ENCODE data around the gene PEAK3.

Gene PEAK3, protein sequence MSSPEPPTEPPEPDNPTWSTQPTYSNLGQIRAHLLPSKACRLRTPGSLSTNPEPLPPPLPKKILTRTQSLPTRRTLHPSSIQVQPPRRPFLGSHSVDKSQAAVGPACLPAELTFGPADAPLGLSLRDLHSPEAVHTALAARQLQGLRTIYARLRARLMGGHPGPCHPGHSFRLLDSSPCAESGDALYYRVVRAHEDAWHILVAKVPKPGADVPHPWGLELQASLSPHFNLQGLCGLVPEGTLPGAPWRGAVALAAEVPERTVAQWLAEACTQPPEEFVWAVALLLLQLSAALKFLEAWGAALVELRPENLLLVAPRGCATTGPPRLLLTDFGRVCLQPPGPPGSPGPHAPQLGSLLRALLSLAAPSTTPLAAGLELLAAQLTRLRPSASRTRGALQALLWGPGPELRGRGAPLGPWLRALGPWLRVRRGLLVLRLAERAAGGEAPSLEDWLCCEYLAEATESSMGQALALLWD

DNA sequence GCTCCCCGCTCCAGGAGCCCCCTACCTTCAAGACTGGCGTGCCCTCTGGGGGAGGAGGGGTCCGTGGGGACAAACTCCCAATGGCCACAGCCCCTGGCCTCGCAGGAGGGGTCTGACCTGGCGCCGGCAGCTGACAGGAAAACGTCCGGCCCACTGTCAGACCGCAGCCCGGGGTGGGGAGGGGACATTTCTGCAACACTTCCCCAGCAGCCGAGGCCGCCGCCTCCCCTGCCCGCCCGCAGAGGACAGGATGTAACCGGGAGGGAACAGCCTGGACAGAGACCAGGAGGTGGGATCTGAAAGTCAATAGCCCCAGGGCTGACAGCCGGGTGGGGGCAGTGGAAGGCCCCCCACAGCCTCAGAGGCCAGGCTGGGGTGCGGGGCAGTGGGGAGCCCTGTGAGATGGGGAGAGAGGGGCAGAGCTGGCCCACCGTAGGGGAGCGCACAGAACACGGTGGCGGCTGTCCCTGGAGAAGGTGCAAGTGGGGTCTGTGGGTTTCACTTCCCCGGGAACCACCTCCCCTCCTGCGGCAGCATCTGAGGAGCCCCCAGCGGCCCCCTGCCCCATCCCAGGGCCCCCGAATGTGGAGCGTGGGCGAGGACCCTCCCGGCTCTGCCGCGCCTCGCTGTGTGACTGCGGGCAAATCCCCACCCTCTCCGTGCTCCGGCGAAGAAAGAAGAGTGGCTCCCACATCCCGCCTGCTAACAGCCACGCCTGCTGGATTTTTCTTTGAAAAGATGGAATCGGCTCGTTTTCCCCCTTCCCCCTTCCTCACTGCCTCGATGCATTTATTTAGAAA is at the start of gene PEAK3:
Gene PEAK3 (minus strand): TSS at position 114 of the 800 bp plus-strand sequence. CDS start 1,244 bp downstream, outside the sequence.
- Mint-ChIP-seq H3K27ac (peak within 1 kb of the TSS; percentile 50), H3K9me3 (no peaks in the 10 kb centered on the region), H3K36me3 (ENCODE audit: low read depth) (no peaks in the 10 kb centered on the region), H3K4me3 (peak within 1 kb of the TSS; percentile 35), H3K4me1 (ENCODE audit: low read depth) (peaks cover 14% of the 10 kb centered on the region), H3K27me3 (no peaks in the 10 kb centered on the region)
- peak; percentile 53 for DNase-seq

DNA sequence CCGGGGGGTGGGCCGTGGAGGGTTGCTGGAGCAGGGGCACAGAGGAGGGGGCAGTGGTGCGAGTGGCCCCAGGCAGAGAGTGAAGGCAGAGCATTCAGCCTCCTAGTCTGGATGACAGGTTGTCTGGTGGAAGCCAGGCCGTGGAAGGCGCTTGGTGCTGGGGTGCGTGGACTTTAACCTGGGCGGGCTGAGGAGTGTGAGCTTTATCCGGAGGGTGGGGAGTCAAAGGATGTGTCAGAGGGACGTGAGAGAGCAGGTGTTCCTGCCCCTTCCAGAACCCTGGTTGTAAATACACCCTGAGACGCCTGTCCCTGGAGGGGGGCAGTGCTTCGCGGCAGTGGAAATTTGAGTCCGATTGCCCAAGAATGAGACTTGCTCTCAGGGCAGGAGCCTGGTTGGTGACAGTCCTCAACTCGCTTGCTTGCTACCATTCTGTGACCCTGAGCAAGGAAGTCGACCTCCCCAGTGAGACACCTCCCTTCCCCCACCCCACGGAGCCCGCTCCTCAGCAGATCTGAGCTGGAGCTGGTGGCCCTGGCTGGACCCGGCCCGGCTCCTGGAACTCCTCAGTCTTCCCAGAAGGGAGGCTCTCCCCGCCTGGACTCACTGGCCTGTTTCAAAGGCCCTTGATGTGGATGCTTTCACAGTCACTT is 48.8 kb upstream of the PEAK3 start:
- H3K36me3 Mint-ChIP-seq (ENCODE audit: low read depth): peaks cover 44% of the 10 kb centered on the region
- H3K27ac Mint-ChIP-seq: peak overlapping the region; percentile 78
- peak overlapping the region; percentile 97 for H3K4me3 Mint-ChIP-seq
- no peaks in the 10 kb centered on the region for H3K27me3 Mint-ChIP-seq
- peaks cover 2% of the 10 kb centered on the region for H3K9me3 Mint-ChIP-seq
- peaks cover 64% of the 10 kb centered on the region for H3K4me1 Mint-ChIP-seq (ENCODE audit: low read depth)
- no peak for DNase-seq

DNA sequence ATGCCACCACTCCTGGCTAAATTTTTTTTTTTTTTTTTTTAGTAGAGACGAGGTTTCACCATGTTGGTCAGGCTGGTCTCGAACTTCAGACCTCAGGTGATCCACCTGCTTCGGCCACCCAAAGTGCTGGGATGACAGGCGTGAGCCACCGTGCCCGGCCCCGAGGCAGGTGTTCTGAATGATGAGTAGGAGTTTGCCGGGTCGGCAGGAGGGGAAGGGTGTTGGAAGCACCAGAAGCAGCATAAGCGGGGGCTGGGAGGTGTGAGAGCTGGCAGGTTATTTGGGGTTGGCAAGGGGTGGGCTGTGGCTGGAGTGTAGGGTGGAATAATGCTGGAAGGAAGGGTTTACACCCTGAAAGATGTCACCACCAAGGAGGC is 48.3 kb upstream of the PEAK3 start:
- no peaks in the 10 kb centered on the region for H3K9me3 Mint-ChIP-seq
- H3K27ac Mint-ChIP-seq: peak overlapping the region; percentile 78
- H3K4me1 Mint-ChIP-seq (ENCODE audit: low read depth): peaks cover 67% of the 10 kb centered on the region
- no peaks in the 10 kb centered on the region for H3K27me3 Mint-ChIP-seq
- DNase-seq: no peak
- peak overlapping the region; percentile 97 for H3K4me3 Mint-ChIP-seq
- peaks cover 45% of the 10 kb centered on the region for H3K36me3 Mint-ChIP-seq (ENCODE audit: low read depth)

DNA sequence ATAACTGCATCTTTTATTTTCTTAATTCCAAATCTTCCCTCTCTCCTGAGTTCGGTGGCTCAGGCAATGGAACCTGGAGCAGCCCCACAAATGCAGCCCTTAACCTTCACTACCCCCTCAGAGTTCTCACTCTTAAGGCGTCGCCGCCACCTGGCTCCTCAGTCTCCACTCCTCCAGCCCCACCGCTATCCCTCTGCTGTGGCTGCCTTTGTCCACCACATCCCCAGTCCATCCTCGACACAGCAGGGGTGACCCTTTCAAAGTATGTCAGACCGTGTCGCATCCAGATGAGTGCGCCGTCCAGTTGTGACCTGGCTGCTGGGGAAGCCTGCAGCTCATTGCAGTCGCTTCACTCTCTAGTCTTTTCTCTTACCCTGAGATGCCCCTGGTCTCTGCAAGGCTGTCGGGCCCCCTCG is 47.5 kb upstream of the PEAK3 start:
- Mint-ChIP-seq H3K27me3 (no peaks in the 10 kb centered on the region), H3K36me3 (ENCODE audit: low read depth) (peaks cover 50% of the 10 kb centered on the region), H3K4me1 (ENCODE audit: low read depth) (peaks cover 70% of the 10 kb centered on the region), H3K9me3 (no peaks in the 10 kb centered on the region), H3K4me3 (peak overlapping the region; percentile 97), H3K27ac (peak overlapping the region; percentile 89)
- DNase-seq: no peak

DNA sequence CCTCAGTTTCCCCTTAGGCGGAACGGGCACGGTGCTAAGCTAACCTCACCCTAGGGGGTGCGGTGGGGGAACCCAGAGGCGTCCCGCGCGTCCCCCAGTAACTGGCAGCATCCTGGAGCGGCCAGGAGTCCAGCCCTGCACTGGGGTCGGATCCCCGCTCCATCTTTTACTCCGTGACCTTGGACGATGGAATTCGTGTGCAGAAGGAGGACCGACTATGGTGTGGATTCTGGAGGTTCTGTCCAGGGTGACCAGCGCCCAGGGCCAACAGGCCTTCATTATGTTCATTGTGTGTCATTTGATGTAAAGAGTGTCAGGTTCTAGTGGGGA is 47.1 kb upstream of the PEAK3 start:
- H3K4me1 Mint-ChIP-seq (ENCODE audit: low read depth): peaks cover 70% of the 10 kb centered on the region
- peak overlapping the region; percentile 89 for H3K27ac Mint-ChIP-seq
- no peaks in the 10 kb centered on the region for H3K9me3 Mint-ChIP-seq
- H3K4me3 Mint-ChIP-seq: peak overlapping the region; percentile 97
- no peak for DNase-seq
- peaks cover 53% of the 10 kb centered on the region for H3K36me3 Mint-ChIP-seq (ENCODE audit: low read depth)
- no peaks in the 10 kb centered on the region for H3K27me3 Mint-ChIP-seq

DNA sequence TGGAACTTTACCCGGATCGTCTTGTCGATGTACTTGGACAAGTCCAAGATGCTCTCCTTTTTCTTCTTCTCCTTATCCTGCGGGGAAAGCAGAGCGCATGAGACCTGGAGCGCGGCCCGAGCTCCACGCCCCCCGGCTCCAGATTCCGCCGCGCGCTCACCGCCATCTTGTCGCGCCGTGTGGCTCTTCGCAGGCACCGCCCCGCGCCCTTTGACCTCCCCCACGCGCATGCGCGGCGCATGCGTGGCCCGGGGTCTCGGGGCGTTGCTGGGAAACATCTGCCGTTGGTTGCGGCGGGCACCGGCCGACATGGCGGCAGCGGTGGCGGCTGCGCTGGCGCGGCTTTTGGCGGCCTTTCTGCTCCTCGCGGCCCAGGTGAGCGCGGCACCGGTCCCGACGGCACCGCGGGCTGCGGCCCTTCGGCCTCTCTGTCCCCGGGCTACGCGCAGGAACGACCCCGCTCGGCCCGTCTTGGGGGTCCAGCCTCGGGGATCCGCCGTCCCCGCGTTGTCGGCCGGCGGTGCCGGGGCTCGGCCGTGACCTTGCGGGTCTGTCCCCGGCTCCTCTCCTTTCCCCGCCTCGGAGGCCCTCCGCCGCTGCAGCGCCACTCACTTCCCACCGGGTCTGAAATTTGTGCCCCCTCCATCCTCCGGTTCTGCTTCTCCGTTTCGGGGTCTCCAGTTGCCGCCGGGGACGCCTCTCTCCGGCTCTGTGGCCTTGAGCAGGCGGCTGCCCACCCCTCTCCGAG is 46.6 kb upstream of the PEAK3 start, which contains the start of the genes LSM7 and SPPL2B:
Gene LSM7 (minus strand): TSS at position 186 of the 748 bp plus-strand sequence. CDS start 20 bp downstream, at position 166.
Gene SPPL2B (plus strand): TSS at position 284 of the 748 bp plus-strand sequence. CDS start 26 bp downstream, at position 310.
- Mint-ChIP-seq H3K27me3 (no peaks in the 10 kb centered on the region), H3K27ac (peak within 1 kb of the TSS; percentile 99), H3K9me3 (no peaks in the 10 kb centered on the region), H3K36me3 (ENCODE audit: low read depth) (peaks cover 55% of the 10 kb centered on the region), H3K4me1 (ENCODE audit: low read depth) (peaks cover 67% of the 10 kb centered on the region), H3K4me3 (peak within 1 kb of the TSS; percentile 97)
- DNase-seq: peak; percentile 95

DNA sequence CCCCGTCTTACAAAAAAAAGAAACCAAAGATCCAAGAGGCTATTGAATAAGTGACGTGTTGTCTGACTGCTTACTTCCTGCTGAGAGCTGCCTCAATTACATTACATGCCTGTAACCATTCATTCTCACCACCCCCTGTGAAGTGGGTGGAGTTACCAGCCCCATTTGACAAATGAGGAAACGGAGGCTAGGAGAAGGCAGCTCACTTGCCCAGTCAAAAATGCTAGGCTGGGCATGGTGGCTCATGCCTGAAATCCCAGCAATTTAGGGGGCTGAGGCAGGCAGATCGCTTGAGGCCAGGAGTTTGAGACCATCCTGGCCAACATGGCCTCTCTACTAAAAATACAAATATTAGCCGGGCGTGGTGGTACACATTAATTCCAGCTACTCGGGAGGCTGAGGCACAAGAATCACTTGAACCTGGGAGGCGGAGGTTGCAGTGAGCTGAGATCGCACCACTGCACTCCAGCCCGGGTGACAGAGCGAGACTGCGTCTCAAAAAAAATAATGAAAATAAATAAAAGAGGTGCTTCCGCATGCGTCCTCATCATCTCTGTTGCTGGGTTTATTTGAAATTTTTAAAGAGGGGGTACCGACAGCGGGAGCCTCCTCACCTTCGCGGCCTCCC is 45.9 kb upstream of the PEAK3 start:
- H3K36me3 Mint-ChIP-seq (ENCODE audit: low read depth): peaks cover 61% of the 10 kb centered on the region
- DNase-seq: peak; percentile 74
- peak overlapping the region; percentile 99 for H3K27ac Mint-ChIP-seq
- H3K9me3 Mint-ChIP-seq: no peaks in the 10 kb centered on the region
- H3K4me1 Mint-ChIP-seq (ENCODE audit: low read depth): peaks cover 63% of the 10 kb centered on the region
- peak overlapping the region; percentile 97 for H3K4me3 Mint-ChIP-seq
- no peaks in the 10 kb centered on the region for H3K27me3 Mint-ChIP-seq

DNA sequence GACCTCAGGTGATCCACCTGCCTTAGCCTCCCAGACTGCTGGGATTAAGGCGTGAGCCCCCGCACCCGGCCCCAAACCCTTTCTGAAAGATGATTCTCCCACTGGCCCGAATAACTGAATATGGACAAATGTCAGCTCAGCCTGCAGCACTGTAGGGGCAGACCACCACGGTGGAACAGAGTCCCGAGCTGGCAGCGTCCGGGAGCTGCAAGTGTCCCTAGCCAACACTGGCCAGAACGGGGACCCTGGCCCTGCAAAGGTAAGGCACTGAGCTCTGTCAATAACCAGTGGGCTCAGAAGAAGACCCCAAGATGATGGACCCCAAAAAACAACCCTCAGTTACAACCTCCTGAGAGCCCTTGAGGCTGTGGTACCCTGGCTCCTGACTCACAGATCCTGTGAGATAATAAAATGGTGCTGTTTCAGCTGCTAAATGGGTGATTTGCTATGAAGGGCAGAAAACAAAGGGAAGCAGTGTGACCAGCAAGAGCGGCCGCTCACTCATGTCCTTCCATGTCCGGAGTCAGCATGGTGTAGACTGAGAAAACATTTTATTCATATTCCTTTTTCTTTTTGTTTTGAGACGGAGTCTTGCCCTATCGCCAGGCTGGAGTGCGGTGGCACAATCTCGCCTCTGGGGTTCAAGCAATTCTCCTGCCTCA is 44.9 kb upstream of the PEAK3 start:
- Mint-ChIP-seq H3K9me3 (no peaks in the 10 kb centered on the region), H3K4me3 (peak overlapping the region; percentile 97), H3K27ac (peak overlapping the region; percentile 99), H3K36me3 (ENCODE audit: low read depth) (peaks cover 69% of the 10 kb centered on the region), H3K4me1 (ENCODE audit: low read depth) (peaks cover 55% of the 10 kb centered on the region), H3K27me3 (no peaks in the 10 kb centered on the region)
- no peak for DNase-seq

DNA sequence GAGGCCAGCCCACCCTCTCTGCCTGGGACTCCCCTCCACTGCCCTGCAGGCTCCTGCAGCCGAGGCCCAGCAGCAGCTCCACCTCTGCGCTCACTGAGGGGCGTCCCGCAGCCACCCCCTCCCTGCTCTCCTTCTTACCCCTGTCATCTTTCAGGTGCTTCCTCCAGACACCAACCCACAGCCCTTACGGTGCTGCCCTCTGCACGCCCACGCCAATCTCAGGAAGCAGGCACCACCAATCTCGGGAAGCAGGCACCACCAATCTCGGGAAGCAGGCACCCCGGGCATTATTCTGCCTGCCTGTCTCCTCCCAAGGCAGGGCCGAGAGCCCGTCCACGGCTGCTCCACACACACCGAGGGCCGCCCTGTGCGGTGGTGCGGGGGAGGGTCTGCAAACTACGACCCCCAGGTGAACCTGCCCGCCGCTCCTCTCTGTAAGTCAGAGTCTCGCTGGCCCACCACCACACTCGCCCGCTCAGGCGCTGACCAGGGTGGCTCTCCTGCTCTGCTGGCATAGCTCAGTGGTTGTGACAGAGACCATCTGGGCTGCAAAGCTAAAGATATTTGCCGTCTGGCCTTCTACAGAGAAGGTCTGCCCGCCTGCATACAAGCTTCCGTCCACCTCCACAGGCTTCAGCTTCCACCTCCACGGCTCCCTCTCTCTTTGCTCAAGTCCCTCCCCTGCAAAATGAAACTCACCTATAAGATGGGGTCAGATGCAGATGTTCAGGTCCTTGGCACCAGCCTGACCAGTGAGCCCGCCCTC is 43.5 kb upstream of the PEAK3 start:
- Mint-ChIP-seq H3K27me3 (no peaks in the 10 kb centered on the region), H3K9me3 (no peaks in the 10 kb centered on the region), H3K4me3 (peak overlapping the region; percentile 38), H3K36me3 (ENCODE audit: low read depth) (peaks cover 73% of the 10 kb centered on the region), H3K27ac (peak overlapping the region; percentile 99), H3K4me1 (ENCODE audit: low read depth) (peaks cover 41% of the 10 kb centered on the region)
- no peak for DNase-seq

DNA sequence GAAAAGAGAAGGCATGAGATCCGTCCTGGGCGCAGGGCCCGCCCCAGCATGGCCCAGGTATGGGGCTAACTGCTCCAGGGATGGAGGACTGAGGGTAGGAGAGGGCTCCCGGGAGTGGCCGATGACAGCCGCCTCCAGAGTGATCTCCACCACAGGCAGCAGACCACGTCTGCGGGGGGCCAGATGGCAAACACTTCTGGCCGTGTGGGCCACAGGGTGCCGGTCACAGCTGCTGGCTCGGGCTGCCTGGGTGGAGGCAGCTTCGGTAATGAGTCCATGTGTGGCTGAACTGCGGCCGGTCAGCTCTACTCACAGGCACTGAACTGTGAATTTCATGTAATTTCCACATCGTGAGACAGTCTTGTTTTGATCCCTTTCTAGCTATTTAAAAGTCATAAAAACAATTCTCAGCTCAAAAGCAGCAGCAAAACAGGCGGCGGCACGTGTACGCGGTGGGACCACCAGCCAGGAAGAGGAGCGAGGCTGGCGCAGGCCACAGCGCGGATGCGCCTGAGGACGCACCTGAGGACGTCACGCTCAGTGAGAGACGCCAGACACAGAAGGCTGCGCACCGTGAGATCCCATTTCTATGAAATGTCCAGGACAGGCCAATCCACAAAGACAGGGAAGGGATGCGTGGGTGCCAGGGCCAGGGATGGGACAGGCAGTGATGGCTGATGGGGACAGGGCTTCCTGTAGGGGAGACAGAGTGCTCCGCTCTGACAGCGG is 42.4 kb upstream of the PEAK3 start:
- peak overlapping the region; percentile 14 for H3K27ac Mint-ChIP-seq
- peaks cover 32% of the 10 kb centered on the region for H3K4me1 Mint-ChIP-seq (ENCODE audit: low read depth)
- peaks cover 68% of the 10 kb centered on the region for H3K36me3 Mint-ChIP-seq (ENCODE audit: low read depth)
- no peaks in the 10 kb centered on the region for H3K9me3 Mint-ChIP-seq
- no peaks in the 10 kb centered on the region for H3K27me3 Mint-ChIP-seq
- no peak for DNase-seq
- no peak overlapping the region for H3K4me3 Mint-ChIP-seq

DNA sequence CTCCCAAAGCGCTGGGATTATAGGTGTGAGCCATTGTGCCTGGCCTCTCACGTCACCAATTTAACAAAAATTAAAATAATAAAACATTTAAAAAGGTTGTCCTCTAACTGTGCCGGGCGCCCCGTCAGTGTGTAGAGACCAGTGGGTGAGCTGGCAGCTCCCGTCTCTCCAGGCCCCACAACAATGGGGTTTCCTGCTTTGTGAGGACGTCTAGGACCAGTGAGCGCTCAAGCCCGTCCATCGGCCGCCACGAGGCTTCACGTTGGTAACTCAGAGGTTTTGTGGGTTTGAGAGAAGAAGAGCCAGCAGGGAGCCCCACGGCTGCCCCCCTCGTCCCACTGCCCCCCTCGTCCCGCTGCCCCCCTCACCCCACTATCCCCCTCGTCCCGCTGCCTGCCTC is 41.7 kb upstream of the PEAK3 start:
- no peak overlapping the region for H3K27ac Mint-ChIP-seq
- no peak overlapping the region for H3K4me3 Mint-ChIP-seq
- no peaks in the 10 kb centered on the region for H3K27me3 Mint-ChIP-seq
- H3K9me3 Mint-ChIP-seq: no peaks in the 10 kb centered on the region
- peaks cover 62% of the 10 kb centered on the region for H3K36me3 Mint-ChIP-seq (ENCODE audit: low read depth)
- no peak for DNase-seq
- peaks cover 29% of the 10 kb centered on the region for H3K4me1 Mint-ChIP-seq (ENCODE audit: low read depth)
